ENCODE data around the gene ARHGEF19.

GRCh38 chr1:16171314-16172151 lies 40.9 kb downstream of the ARHGEF19 start:
- no peak for TF ChIP-seq EZH2 (IDR thresholded peaks at IDR 0.05; ENCODE audit: insufficient read depth, poor library complexity, severe bottlenecking)
- no peak for TF ChIP-seq EZH2phosphoT487 (IDR thresholded peaks at IDR 0.05; ENCODE audit: insufficient read depth, low read depth)

Data from GM23248 (cell line).